Retinal pigment epithelial cell (primary cell): Measurements from ENCODE around the gene TMTC3.

Source experiments
- DNase-seq: peaks from one replicate; pipeline ENCODE4 v3.0.0-alpha.2; 2010; ENCODE audit warnings: low read depth
- H3K4me3 ChIP-seq: 2 replicates; pipeline ENCODE4 v1.5.1; 2011; ENCODE audit warnings: mild to moderate bottlenecking, low read length, control low read depth, moderate library complexity
- CTCF ChIP-seq: conservative IDR thresholded peaks from 2 replicates; pipeline ENCODE4 v1.5.1; 2011; ENCODE audit warnings: low read depth, low read length, control low read depth, inconsistent platforms

TMTC3 gene

GRCh38 chr12:88182416-88182815, 40.3 kb downstream of the TMTC3 start:
- no peak for TF ChIP-seq CTCF
- no peak for DNase-seq
- H3K4me3 ChIP-seq: no peak overlapping the region

- H3K4me3 ChIP-seq: no peak overlapping the region
- no peak for DNase-seq
- TF ChIP-seq CTCF: no peak
Measured at GRCh38 chr12:88184196-88184595, 42.1 kb downstream of the TMTC3 start.

DNA sequence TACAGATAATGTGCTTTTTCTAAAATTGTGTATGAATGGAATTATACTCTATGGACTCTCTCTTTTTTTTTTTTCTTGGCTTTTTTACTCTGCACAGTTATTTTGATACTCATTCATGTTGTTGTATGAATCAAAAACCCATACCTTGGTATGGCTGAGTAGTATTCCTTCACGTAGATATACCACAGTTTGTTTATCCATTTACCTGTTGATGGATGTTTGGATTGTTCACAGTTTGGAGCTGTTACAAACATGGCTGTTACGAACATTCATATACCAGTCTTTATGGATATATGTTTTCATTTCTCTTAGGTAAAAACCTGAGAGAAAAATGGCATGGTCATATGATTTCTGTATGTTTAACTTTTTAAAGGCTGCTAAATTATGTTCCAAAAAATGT, 43.2 kb downstream of the TMTC3 start:
- TF ChIP-seq CTCF: no peak

GRCh38 chr12:88185988-88186387, 43.9 kb downstream of the TMTC3 start:
- peak; percentile 5 for DNase-seq
- TF ChIP-seq CTCF: no peak
- H3K4me3 ChIP-seq: no peak overlapping the region

More for the DNA sequence above, 43.2 kb downstream of the TMTC3 start:
- DNase-seq: no peak
- no peak overlapping the region for H3K4me3 ChIP-seq

- no peak for TF ChIP-seq CTCF
- no peak overlapping the region for H3K4me3 ChIP-seq
- DNase-seq: no peak
Measured at GRCh38 chr12:88187571-88187970, 45.5 kb downstream of the TMTC3 start.

- no peak overlapping the region for H3K4me3 ChIP-seq
- DNase-seq: peak; percentile 19
- TF ChIP-seq CTCF: no peak
Measured at GRCh38 chr12:88188180-88188579, 46.1 kb downstream of the TMTC3 start.

GRCh38 chr12:88192426-88192825, 50.3 kb downstream of the TMTC3 start:
- DNase-seq: no peak
- TF ChIP-seq CTCF: no peak
- no peak overlapping the region for H3K4me3 ChIP-seq
